Measurements from ENCODE around the gene LTO1. TPM values are rescaled to one million over a fixed set of nuclear protein-coding genes. Genes with fewer than 3 reads are reported as not detected.

The LTO1 gene
- total RNA-seq, 1 experiment from 2014 or later, result 25.3 TPM

DNA sequence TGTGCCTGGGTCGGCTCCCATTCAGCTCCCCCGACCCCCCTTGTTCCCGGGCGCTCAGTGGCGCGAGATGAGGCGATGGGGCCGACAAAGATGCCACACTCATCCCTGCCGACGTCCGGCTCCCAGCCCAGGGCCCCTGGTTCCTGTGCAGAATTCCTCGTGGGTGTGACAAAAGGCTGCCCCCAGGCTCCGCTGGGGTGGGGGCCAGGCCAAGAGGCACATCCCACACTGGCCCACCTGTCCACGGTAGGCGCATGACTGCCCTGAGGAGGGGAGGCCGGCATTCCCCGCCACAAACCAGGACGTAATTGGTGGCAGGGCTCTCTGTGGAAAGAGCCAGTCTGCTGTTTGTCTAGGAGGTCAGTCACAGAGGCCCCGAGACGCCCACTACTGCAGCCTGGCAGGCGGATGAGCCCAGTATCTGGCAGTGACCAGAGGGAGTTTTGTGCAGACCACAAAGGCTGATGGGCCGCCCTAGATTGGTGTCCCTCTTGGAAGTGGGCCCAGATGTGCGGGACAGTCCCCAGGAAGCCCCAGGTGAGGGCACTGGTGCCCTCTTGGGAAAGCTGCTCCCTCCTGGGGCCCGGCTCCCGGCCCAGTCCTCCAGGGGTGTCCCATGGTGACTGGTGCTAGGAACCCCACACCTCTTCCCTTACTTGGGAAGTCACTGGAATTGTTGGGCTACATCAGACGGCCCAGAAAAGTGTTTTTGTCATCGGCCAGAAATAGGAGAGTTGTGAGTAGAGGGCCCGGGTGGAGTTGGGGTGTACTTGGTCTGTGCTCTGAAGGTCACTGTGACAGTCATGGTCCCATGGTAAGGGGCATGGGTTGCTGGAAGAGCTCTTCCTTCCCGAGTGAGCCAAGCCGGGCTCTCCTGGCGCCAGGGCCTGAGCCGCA lies 28.4 kb downstream of the LTO1 start:
- no peaks in the 10 kb centered on the region for H3K9me3 ChIP-seq (ENCODE audit: control insufficient read depth, low read depth, low read length)

More for the DNA sequence above, 28.4 kb downstream of the LTO1 start:
- no peaks in the 10 kb centered on the region for H3K4me1 ChIP-seq (ENCODE audit: insufficient read depth, low read length)
- no peak overlapping the region for H3K9ac ChIP-seq (ENCODE audit: extremely low read depth, insufficient read length, low read length)
- H3K79me1 ChIP-seq (ENCODE audit: insufficient read depth, low read depth, low read length, poor library complexity, severe bottlenecking), result peaks cover 3% of the 10 kb centered on the region
- no peaks in the 10 kb centered on the region for H3K23me2 ChIP-seq (ENCODE audit: insufficient read length, low read depth, low read length, poor library complexity, severe bottlenecking)
- H2BK12ac ChIP-seq (ENCODE audit: insufficient read length, low read depth, low read length), result no peak overlapping the region
- DNase-seq, result peak; percentile 28
- H2BK120ac ChIP-seq (ENCODE audit: low read depth, low read length, poor library complexity, severe bottlenecking), result no peak overlapping the region
- H2AK5ac ChIP-seq (ENCODE audit: insufficient read length, low read length), result no peak overlapping the region
- Mint-ChIP-seq H3K36me3 (ENCODE audit: insufficient read depth in 1 of 3, low read depth in 3 of 3) (peaks cover 14 to 75% (median 57%) of the 10 kb centered on the region in 3 experiments; a peak in 6 of 7 replicates), H3K9me3 (no peaks in the 10 kb centered on the region), H3K4me3 (no peak overlapping the region), H3K27ac (peak overlapping the region in 1 of 3 experiments; percentile 52; a peak in 1 of 7 replicates), H3K4me1 (peaks cover 3 to 4% of the 10 kb centered on the region in 2 experiments; a peak in 3 of 4 replicates), H3K27me3 (ENCODE audit: low read depth) (no peaks in the 10 kb centered on the region)
- H3K18ac ChIP-seq (ENCODE audit: insufficient read length, low read depth, low read length), result no peak overlapping the region
- H3K23ac ChIP-seq (ENCODE audit: insufficient read length, low read depth, low read length), result no peak overlapping the region
- no peak for TF ChIP-seq CTCF (conservative IDR thresholded peaks at IDR 0.05)
- H4K8ac ChIP-seq (replicated peaks; ENCODE audit: insufficient read length, low read depth, low read length), result no peak overlapping the region
- no peak overlapping the region for H3K4ac ChIP-seq (ENCODE audit: low read depth, low read length)
- no peak overlapping the region for H4K5ac ChIP-seq (ENCODE audit: insufficient read length, low read depth, low read length)
- H2BK20ac ChIP-seq (ENCODE audit: low read depth, low read length, poor library complexity, severe bottlenecking), result no peak overlapping the region
- H2BK5ac ChIP-seq (ENCODE audit: insufficient read length, low read length), result no peak overlapping the region
- H3K56ac ChIP-seq (ENCODE audit: insufficient read length, low read depth, low read length), result no peak overlapping the region
- no peaks in the 10 kb centered on the region for H3K27me3 ChIP-seq (ENCODE audit: insufficient read depth, low read length)
- no peak overlapping the region for H3K27ac ChIP-seq (ENCODE audit: insufficient read length, low read depth, low read length)
- no peak overlapping the region for H3K14ac ChIP-seq (ENCODE audit: insufficient read depth, low read length)
- no peak overlapping the region for H3T11ph ChIP-seq (ENCODE audit: low read length)
- no peak overlapping the region for H4K91ac ChIP-seq (ENCODE audit: insufficient read length, low read depth, low read length)
- no peaks in the 10 kb centered on the region for H4K20me1 ChIP-seq (ENCODE audit: control insufficient read depth, insufficient read depth, insufficient read length)
- H3K79me2 ChIP-seq (ENCODE audit: insufficient read depth, low read length), result no peaks in the 10 kb centered on the region
- no peak overlapping the region for H2AFZ ChIP-seq (ENCODE audit: low read length)
- H3K4me2 ChIP-seq (ENCODE audit: insufficient read depth, insufficient read length, low read length), result no peak overlapping the region
- no CpG with 5 or more reads among the region's 32 CpGs for WGBS (ENCODE audit: extremely low coverage, insufficient read length, low lambda C conversion rate)
- H2BK15ac ChIP-seq (ENCODE audit: low read depth, low read length), result no peak overlapping the region
